Stimulated activated CD4-positive, alpha-beta T cell treated with anti-CD3 and anti-CD28 coated beads, Interleukin-12 subunit alpha, Interleukin-12 subunit beta, amount 100 ng/mL, for 48 hours (primary cell): ENCODE data around the gene PCDH12.

Source experiments
- DNase-seq, 3 donors: peaks; one replicate each; pipeline ENCODE4 v3.0.0-alpha.2; 2020; ENCODE audit warnings: low read depth in 2 of 3, low spot score in 1 of 3

Gene PCDH12

DNA sequence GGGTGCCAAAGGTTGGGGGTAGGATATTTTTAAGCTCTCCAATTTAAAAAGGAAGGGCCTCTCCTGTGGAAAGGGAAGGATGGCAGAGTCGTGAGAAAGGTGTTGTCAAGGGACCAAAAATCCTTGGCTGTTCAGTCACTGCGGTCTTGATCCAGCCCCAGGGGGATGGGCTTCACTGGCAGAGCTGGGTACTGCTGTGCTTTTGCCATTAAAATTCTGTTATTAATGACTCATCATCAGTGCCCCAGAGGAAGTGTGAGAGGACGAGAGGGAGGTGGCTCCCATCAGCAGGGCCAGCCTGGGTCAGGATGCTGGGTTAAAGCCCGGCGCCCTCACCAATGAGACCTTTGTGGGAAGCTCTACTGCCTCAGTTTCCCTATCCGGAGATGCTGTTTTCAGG, 16.7 kb downstream of the PCDH12 start:
- no peak for DNase-seq

DNA sequence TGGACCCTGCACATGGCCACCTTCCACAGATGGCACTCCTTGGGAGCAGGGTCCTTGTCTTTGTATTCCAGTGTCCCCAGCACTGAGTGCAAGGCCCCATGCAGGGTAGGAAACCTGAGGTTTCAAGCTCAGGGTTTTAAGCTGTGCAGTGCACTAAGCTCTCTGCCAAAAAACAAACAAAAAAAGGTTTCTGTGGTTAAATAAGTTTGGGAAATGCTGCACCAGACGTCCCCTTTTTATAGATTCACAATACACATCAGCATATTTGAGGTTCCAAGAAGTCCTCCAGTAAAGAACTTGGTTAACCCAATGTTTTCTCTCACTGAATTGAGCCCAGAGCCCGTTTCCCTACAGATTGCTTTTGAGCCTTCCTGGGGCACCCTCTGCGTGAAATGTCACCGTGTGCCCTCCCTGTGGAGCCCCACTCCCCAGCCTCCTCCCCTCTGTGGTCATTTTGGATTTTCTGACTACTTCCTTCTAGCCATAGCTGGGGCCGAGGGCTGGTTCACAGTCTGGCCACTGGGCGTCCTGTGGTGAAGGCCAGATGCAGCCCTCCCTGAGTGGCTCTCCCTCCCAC, 17.2 kb downstream of the PCDH12 start:
- DNase-seq = no peak

DNA sequence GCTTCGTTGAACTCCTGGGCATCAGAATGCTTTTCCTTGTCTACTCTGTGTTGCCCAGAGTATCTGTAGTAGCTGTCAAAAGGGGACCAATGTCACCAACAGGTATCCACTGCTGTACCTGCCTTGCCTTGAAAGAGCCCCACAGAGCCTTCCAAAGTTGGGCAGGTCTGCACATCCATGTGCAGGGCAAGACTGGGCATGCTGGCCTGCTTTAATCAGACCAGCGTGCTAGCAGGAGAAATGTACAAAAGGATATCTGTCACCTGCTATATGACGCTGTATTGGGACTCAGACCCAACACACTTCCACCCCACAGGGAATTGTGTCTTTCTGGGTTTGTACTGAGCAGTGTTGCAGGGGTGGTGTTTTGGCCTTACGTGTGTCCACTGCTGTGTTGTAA, 22.5 kb downstream of the PCDH12 start:
- DNase-seq = no peak

DNA sequence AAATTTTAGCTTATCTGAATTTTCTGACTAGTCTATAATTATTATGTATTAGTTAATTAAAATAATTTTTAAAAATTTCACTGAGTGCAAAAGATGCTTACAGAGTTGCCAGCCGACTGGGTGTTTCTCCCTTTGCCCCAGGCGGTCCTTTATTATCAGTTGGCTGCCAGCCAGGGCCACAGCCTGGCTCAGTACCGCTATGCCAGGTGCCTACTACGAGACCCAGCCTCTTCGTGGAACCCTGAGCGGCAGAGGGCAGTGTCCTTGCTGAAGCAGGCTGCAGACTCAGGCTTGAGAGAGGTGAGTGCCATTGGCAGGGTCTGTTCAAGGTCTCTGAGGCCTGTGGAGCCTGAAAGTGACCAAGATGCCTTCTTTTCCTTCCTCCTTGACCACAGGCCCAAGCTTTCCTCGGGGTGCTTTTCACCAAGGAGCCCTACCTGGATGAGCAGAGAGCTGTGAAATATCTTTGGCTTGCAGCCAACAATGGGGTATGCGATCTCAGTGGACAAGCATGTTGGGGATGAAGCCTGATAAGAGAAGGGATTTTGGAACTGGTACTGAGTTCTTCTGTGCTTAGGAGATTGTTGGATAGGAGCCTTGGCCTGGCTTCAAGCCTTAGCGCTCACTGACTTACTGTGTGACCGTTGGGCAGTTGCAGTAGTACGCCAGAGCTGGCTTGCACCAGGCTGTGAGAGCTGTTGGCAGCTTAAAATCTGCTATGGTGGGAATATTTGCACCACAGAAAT, 23.7 kb downstream of the PCDH12 start:
- DNase-seq = no peak

DNA sequence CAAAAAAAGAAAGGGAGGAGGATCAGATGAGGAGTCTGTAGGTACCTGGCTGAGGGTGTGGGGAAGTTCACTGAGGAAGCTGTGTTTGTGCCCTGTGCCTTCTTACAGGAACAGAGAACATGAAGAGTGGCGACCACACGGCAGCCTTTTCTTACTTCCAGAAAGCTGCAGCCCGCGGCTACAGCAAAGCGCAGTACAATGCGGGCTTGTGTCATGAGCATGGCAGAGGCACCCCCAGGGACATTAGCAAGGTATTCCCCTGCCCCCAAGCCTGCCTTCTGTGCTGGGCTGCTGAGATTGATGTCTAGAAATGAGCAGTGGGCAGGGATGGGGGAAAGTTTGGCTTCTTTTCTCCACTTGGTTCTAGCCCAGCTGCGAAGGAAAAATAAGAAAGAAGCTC, 24.9 kb downstream of the PCDH12 start:
- DNase-seq = no peak

DNA sequence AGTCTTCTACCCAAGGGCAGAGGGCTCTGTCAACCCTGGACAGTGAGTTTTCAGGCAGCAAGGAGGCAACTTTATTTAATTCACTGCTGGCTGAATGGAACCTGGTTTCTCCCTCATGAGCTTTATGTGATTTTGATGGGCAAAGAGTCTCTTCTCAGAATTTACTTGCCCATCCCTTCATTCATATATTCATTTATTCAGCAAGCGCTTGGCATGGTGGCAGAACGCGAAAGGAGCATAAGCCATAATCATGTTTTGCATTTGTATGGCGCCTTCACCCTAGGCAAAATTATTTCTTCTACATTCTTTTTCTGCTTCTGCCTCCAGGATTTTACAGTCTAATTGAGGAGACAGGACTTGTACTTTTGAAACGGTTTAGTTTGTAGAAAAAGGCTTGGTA, 26.3 kb downstream of the PCDH12 start:
- DNase-seq = no peak

DNA sequence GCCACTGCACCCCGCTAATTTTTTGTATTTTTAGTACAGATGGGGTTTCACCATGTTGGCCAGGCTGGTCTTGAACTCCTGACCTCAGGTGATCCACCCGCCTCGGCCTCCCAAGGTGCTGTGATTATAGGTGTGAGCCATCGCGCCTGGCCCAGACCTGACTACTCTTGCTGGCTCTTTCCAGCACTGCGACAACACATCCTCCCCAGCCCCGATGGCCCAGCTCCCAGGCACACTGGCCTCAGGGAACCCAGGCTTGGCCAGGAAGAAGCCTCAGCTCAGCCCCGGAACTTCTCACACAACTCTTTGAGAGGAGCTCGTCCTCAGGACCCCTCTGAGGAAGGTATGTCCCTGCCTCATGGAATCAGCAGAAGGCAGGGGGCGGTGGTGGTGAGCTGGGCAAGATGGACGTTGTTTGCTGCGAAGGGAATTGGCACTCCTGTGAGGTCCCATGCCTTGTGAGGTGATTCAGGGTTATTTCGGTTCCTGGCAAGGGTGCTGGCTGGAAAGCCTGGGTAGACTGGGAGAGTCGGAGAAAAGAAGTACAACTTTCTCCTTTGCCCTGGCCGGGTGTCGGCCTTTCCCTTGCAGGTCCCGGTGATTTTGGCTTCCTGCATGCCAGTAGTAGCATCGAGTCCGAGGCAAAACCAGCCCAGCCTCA, 28.5 kb downstream of the PCDH12 start:
- DNase-seq = no peak

DNA sequence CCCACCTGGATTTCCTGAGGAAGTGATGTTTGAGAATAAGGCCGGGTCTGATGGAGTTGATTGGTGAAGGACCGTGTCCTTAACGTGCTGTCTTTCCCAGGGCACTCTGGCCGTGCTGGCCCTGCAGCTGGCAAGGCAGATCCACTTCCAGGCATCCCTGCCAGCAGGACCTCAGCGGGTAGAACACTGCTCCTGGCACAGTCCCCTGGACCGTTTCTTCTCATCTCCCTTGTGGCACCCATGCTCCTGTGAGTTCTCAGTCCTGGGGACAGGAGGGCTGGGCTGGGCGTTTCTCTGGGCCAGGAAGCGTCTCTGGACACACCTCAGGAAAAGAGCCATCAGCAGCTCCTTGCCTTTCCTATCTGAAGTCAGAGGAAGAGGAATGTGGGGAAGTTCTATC, 30.0 kb downstream of the PCDH12 start:
- DNase-seq = no peak

DNA sequence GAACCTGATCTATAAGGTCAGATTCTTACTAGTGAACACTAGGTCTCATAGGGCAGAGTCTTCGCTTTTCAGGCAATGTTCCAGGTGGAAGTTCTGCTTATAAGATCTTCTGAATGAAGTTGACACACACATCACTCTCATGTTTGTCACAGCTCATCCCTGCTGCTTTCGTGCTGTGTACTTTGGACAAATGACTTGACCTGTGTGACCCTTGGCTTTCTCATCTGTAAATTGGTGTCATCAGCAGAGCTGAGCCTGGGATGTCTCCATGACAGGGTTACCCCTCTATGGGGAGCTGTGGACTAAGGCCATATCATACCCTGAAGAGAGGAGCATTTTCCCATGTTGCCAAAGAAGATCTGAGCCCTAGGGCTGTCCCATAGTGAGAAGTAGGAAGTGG, 31.6 kb downstream of the PCDH12 start:
- no peak for DNase-seq

DNA sequence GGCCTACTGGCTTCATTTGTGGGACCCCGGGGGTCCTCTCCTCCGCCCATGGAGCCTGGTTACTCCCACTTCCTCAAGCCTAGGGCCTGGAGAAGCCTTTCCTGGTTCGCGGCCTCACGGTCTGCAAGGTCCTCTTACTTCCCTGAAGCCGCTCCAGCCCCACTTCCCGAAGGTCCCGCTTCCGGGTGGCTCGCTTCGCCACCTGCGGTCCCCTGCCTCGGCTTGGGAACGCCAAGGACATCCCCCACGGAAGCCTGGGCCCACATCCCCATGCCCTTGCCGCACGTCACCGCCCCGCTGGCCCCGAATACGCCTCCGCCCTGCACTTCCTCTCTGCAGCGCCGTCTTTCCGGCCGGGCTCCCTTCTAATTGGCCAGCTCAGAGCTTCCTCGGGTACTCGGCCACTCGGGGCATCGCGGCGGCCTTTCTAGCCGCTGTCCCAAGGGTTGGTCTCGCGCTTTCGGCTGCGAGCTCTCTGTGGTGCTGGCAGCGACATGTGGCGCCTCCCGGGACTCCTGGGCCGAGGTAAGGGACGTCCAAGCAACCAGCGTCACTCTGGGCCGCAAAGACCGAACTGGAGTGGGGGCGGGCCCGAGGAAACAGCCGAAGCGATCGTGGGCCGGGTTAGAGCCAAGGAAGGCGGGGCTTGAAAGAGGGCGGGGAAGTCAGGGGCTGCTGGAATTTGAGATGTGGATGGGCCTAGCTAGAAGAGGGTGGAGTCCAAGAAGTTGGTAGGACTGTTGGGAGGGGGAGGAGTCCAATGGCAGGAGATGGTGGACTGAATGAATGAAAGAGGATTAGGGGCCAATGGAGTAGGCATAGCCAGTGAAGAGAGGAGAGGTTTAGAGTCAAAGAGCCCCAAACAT, 34.3 kb downstream of the PCDH12 start, which contains the start of gene DELE1:
Gene DELE1 (plus strand): TSS at position 424 of the 866 bp plus-strand sequence. CDS start 71 bp downstream, at position 495.
- peak; percentile 91 to 94 (median 93) for DNase-seq

DNA sequence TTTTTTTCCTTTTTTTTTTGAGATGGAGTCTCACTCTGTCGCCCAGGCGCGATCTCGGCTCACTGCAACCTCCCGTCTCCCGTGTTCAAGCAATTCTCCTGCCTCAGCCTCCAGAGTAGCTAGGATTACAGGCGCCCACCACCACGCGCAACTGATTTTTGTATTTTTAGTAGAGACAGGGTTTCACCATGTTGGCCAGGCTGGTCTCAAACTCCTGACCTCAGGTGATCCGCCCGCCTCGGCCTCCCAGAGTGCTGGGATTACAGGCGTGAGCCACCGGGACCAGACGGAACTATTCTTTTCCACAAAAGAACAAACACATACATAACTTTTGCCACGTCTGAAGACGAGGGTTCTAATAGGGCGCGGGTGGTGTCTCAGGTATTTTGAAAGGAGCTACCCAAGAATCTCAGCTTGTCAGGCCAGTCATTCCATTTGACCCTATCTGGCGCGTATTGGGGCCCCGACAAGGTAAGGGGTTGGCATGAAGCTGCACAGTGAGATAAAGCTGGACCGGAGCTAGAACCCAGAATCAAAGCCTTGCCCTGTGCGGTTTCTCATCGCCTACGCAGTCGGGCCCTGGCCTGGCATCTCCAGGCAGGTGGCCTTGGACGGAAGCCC, 35.1 kb downstream of the PCDH12 start:
- DNase-seq = peak in 1 of 3 donors; percentile 15

DNA sequence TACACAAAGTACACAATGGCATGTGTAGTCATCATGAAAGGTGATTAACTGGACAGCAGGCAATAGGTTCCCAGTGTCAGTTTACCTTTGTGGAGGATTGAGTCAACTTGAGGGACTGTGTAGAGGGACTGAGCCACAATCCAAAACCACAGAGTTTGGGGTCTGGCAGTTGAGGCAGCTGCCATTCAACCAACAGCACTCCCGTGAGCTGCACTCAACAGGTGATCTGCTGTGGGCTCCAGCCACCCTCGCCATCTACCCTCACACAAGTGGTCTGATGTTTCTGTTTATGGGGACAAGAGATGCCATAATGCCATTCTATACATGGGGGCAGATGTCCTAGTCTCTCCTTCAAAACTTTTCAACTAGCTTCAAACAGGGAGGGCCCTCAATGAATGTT, 37.2 kb downstream of the PCDH12 start:
- no peak for DNase-seq

DNA sequence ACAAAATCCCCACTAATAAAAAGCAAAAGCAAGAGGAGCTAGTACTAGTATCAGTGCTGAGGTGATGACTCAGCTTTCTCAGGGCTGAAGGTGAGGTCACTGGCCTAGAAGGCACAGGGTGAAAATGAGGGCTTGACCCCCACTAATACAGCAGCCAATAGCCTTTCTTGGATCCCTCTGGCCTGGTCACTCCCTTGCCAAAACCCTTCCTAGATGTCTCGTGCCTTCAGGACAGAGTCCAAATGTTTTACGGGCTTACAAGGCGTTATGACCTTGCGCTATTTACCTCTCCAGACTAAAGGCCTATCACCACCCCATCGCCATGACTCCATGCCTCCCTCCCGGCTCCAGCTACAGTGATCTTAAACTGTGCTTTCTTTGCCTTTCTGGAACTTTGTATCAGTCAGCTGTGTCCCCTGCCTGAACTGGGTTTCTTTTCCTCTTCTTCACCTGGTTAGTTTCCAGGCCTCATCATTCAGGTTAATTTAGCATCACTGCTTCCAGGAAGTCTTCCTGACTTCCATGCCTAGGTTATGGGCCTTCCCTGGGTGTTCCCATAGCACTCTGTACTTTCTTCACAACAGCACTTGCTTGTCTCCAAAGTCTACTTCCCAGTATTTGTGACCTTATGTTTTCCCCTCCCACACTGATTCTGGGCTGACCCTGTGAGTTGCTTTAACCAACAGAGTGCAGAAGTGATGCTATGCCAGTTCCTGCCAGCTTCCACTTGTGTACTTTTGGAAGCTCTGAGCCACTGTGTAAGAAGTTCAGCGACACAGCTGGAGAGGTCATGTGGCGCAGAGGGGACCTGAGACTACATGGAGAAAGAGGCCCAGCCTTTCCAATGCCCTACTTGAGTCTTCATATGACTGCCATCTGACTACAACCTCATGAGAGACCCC, 38.5 kb downstream of the PCDH12 start:
- DNase-seq = no peak

DNA sequence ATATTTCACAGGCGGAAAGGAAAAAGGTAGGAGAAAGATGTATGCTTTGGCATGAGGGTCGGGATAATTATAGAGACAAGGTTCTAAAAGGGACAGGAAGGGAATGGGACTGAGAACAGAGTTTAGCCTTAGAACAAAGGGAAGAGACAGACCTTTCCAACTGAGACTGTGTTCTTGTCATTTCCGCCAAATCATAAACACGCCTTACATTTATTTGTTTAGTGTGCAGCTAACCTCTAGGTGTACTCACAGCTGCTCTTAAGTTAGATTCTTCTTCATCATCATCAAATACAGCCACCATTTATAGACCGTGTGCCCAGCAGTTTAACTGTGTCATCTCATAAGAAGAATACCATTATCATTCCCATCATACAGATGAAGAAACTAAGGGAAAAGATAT, 40.2 kb downstream of the PCDH12 start:
- no peak for DNase-seq

DNA sequence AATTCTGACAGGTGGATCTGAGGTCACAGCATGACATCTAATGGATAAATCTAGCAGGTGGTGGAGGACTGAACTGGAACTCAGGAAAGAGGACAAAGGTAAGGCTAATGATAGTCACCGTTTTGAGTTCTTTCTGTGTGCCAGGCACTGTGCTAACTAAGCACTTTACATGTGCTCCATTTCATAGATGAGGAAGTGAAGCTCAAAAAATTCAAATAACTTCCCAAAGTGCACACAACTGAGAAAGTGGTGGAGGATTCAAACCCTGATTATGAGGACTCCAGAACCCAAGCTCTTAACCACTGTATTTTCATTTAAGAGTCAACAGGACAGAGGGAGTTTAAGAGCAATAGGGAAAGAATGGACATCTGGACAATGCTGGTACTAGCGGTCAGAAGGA, 41.5 kb downstream of the PCDH12 start:
- DNase-seq = no peak

DNA sequence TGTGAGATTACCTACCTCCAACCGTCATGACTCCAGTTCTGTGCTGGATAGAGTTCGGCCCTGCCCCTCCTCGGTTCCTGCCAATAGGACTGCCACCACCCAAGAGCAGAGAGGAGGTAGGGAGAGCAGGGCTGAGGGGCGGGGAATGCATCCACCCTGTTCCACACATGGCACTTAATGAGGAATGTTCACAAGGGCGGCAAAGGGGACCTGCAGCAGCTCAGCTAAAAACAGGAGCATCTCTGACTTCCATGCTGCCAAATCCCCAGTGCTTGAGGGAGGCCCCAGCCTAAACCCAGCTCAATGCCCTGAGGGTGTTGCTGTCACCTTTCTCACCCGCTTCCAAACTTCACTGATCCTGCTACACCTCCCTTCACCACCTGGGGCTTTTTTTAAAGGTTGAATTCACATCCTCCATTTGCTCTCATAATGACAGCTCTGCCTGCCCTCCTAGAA, 42.1 kb downstream of the PCDH12 start:
- no peak for DNase-seq

DNA sequence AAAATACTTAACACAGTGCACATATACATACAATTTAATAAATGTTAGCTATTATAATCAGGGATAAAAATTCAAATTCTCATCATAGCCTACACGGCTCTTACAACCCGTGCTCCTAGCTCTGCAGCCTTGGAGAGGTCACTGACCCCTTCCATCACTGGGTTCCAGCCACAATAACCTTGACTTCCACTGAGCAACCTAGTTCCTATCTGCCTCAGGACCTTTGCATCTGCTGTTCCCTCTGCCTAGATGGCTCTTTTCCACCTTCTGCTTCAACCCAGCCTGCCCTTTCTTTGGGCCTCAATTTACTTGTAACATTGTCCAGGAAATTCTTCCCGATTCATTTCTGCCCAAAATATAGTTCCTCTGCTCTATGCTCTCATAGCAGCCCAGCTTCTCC, 43.2 kb downstream of the PCDH12 start:
- no peak for DNase-seq

DNA sequence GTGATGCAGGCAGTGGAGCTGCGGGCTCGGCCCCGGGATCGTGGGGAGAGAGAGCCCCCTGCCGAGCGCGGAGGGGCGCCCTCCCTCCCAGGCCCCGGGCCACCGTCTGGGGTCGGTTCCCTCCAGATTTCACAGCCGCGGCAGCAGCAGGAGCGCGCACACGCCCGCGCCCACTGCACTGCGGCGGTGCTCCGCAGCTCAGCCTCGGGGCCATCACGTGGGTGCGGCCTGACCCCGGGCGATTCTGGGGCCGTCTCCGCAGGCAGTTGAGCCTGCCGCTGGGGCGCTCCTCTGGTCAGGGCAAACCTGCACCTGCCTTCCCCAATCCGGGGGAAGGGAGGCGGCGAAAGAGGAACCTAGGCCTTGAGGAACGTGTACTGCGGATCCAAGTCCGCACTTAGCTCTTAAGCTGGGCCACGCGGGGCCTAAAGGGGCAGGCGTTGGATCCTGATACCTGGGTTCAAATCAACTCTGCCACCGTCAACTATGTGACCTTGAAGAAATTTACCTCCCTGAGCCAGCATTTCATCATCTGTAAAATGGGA, 43.7 kb downstream of the PCDH12 start:
- DNase-seq = no peak

DNA sequence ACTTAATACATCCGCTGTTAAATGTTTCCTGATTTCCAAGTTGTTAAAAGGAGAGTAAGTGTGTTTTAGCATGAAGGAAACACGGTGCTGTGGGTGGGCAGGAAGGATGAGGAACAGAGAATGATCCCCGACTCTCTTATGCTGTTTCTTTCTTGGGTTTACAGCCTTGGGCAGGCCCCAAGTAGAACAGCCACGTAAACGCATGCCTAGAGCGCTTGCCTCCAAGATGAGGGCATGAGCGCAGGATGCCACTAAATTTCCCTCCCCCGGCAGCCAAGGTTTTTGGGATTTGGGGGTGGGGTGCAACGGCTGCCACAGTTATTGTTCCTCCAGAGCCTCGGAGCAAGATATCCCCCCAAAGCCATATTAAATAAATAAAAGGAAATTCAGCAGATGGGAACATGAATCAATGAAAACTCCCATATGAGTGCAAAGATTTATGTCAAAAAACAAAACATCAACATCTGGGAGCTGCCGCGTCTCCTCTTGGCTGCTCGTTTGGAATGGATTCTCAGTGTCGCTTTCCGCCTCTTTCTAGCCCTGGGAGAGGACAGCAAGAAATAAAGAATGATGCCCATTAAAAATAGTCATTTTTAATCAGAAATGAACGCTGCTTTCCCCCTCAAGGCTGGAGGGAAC, 44.3 kb downstream of the PCDH12 start:
- DNase-seq = no peak
